ENCODE results near the gene MACROD1.

Gene MACROD1

GRCh38 chr11:64092111-64092760, 73.7 kb downstream of the MACROD1 start:
- H3K36me3 Mint-ChIP-seq: no peaks in the 10 kb centered on the region
- no peaks in the 10 kb centered on the region for H3K27me3 Mint-ChIP-seq
- no peak overlapping the region for H3K27ac Mint-ChIP-seq
- H3K4me3 Mint-ChIP-seq: no peak overlapping the region
- H3K4me1 Mint-ChIP-seq (ENCODE audit: low read depth): no peaks in the 10 kb centered on the region
- no peaks in the 10 kb centered on the region for H3K9me3 Mint-ChIP-seq (ENCODE audit: low read depth)

DNA sequence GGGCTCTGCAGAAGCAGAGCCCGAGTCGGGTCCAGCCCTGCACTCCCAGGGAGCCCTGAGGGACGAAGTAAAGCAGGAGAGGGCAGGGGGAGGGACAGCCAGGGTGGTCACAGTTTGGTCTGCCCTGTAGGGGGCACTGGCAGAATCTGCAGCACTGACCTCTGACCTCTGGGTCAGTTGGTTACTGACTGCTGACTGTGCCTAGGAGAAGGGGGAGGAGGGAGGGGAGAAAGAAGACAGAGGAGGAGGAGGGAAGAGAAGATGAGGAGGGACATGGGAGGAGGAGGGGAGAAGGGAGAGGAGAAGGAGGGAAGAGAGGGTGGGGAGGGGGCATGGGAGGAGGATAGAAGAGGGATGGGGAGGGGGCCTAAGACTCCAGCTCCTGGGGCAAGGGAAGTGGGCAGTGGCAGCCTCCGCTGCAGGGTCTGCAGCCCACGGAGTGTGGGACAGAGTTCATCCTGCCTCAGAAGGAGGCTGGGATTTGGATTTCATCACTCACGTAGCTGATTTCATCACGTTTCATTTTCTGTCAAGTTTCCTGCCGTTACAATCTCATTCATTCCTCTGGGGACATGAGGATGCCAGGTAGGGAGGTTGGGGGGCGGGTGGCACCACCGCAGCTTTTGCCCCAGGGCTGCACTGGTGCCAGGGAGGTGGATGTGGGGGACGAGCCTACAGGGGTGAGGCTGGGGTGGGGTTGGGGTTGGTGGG, 75.0 kb downstream of the MACROD1 start:
- Mint-ChIP-seq H3K9me3 (ENCODE audit: low read depth) (no peaks in the 10 kb centered on the region), H3K36me3 (no peaks in the 10 kb centered on the region), H3K4me3 (no peak overlapping the region), H3K4me1 (ENCODE audit: low read depth) (no peaks in the 10 kb centered on the region), H3K27ac (no peak overlapping the region), H3K27me3 (no peaks in the 10 kb centered on the region)

DNA sequence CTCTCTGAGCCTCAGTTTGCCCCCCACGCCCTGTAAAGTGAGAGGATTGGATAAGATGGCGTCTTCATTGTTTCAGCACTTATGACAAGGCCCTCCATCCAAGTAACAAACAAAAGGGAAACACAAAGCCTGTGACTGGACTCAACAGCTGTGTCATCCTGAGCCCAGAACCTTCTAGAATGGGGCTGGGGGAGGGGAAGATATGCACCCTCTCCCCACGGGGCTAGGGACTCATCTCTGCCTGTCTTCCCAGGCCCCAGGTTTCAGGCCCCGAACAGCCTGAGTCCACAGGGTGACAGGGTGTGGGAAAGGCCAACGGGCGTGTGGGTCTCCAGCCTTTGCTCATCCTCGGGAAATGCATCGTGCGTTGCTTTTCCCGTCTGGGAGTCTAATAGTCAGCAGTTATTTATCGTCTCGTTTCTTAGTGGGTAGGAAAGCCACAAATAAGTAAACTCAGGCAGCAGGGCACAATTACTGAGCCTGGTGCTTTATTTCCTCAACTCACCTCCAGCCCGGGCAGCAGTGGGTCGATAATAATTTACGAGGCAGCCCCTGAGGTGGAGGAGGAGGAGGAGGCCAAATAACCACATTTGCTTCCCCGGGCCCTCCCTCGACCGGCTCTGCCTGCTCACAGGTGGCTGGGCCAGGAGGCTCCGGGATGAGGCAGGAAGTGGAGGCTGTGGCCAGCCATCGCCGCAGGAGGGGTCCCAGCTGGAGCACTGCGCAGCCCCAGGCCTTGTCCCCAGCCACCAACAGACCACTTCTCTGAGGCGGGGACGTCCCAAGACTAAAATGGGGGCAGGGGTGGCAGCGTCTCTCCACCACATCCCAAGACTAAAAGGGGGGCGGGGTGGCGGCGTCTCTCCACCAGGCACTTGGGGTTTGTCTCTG, 75.8 kb downstream of the MACROD1 start:
- H3K27me3 Mint-ChIP-seq: no peaks in the 10 kb centered on the region
- H3K4me1 Mint-ChIP-seq (ENCODE audit: low read depth): no peaks in the 10 kb centered on the region
- H3K36me3 Mint-ChIP-seq: no peaks in the 10 kb centered on the region
- no peak overlapping the region for H3K4me3 Mint-ChIP-seq
- H3K9me3 Mint-ChIP-seq (ENCODE audit: low read depth): no peaks in the 10 kb centered on the region
- no peak overlapping the region for H3K27ac Mint-ChIP-seq

DNA sequence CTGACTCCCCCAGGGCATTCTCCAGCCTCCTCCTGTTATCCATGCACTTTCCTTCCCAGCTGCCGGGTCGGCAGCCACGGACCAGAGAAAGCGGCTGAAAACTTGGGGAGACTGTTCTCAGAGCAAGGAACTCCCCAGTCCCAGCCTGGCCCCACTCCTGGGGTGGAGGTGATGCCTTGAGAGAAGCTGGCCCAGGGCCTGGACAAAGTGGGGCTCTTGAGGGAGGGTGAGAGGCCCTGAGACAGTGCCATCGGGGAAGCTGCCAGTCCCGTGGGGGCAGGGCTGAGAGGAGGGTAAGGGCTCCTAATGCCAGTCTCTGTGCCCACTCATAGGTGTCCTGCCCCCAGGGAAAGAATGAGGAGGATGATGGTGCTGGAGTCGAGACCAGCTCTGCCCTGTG, 76.4 kb downstream of the MACROD1 start:
- no peaks in the 10 kb centered on the region for H3K9me3 Mint-ChIP-seq (ENCODE audit: low read depth)
- no peaks in the 10 kb centered on the region for H3K36me3 Mint-ChIP-seq
- H3K4me1 Mint-ChIP-seq (ENCODE audit: low read depth): no peaks in the 10 kb centered on the region
- H3K27me3 Mint-ChIP-seq: no peaks in the 10 kb centered on the region
- H3K4me3 Mint-ChIP-seq: no peak overlapping the region
- no peak overlapping the region for H3K27ac Mint-ChIP-seq

DNA sequence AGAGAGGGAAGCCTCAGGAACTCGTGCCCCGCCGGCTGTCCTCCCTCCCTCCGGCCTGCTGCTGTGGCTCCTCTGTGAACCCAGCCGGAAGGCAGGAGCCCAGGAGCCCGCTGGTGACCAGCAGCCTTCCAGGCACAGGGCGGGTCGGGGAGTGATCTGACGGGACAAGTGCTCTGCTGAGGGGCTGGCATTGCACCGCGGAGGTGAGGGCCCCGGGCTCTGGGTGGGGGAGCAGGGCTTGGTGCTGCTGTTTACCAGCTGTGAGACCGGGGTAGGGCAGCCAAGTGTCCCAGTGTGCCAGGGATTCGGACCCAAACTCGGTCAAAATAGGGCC, 76.9 kb downstream of the MACROD1 start:
- no peaks in the 10 kb centered on the region for H3K9me3 Mint-ChIP-seq (ENCODE audit: low read depth)
- no peaks in the 10 kb centered on the region for H3K27me3 Mint-ChIP-seq
- H3K36me3 Mint-ChIP-seq: no peaks in the 10 kb centered on the region
- H3K27ac Mint-ChIP-seq: no peak overlapping the region
- H3K4me3 Mint-ChIP-seq: no peak overlapping the region
- no peaks in the 10 kb centered on the region for H3K4me1 Mint-ChIP-seq (ENCODE audit: low read depth)

- Mint-ChIP-seq H3K36me3 (no peaks in the 10 kb centered on the region), H3K27me3 (no peaks in the 10 kb centered on the region), H3K9me3 (ENCODE audit: low read depth) (no peaks in the 10 kb centered on the region), H3K27ac (no peak overlapping the region), H3K4me1 (ENCODE audit: low read depth) (no peaks in the 10 kb centered on the region), H3K4me3 (no peak overlapping the region)
Observed at GRCh38 chr11:64088162-64089026, 77.5 kb downstream of the MACROD1 start.

- Mint-ChIP-seq H3K4me1 (ENCODE audit: low read depth) (no peaks in the 10 kb centered on the region), H3K9me3 (ENCODE audit: low read depth) (no peaks in the 10 kb centered on the region), H3K27ac (no peak overlapping the region), H3K4me3 (no peak overlapping the region), H3K36me3 (no peaks in the 10 kb centered on the region), H3K27me3 (no peaks in the 10 kb centered on the region)
Observed at GRCh38 chr11:64086258-64087123, 79.4 kb downstream of the MACROD1 start.

DNA sequence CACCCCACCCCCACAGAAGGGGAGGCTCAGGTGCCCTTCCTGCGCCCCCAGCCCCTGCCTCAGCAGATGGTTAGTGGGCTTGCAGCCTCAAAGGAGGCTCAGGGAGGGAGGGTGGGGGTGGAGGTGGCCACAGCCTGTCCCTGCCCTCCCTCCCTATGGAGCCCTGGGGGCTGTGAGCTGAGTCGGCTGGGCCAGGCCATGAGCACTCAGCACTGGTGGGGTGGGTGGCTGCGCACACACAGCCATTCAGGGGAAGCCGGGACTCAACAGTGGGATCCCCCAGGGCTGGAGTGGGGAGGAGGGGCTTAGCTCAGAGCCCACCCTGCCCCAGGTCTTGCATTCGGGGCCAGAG, 80.0 kb downstream of the MACROD1 start:
- H3K4me3 Mint-ChIP-seq: no peak overlapping the region
- no peaks in the 10 kb centered on the region for H3K4me1 Mint-ChIP-seq (ENCODE audit: low read depth)
- no peak overlapping the region for H3K27ac Mint-ChIP-seq
- no peaks in the 10 kb centered on the region for H3K36me3 Mint-ChIP-seq
- H3K9me3 Mint-ChIP-seq (ENCODE audit: low read depth): no peaks in the 10 kb centered on the region
- H3K27me3 Mint-ChIP-seq: no peaks in the 10 kb centered on the region

DNA sequence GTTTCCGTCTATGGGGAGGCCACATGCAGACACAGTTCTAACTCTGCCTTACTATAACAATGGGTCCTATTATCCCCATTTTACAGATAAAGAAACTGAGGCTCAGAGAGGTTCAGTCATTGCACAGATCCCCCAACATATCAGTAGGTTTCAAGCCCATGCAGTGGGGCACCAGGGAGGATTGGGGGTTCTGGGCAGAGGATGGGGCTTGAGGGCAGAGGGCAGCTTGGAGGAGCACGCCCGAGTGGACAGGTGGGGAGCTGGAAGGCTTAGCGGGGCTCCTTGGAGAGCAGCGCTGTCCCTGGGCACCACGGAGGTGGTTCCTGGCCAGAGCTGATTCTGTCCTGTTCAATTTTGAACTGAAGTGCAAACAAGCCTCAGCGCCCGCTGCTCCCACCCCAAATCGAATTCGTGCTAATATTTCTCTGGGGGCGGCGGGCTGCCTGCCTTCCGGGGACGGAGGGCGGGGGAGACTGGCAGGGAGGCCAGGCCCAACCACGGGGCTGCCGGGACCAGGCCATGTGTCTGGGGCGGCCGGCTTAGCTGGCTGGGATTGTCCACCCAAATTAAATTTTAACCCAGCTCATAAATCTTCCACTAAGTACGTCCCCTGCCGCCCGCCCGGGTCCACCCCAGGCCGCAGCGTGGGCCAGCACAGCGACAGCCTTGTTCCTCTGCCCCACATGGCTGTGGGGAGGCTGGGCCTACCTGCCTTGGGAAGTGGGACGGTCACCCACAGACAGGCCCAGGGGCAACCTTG, 80.8 kb downstream of the MACROD1 start:
- Mint-ChIP-seq H3K4me1 (ENCODE audit: low read depth) (no peaks in the 10 kb centered on the region), H3K27me3 (no peaks in the 10 kb centered on the region), H3K9me3 (ENCODE audit: low read depth) (no peaks in the 10 kb centered on the region), H3K27ac (no peak overlapping the region), H3K4me3 (no peak overlapping the region), H3K36me3 (no peaks in the 10 kb centered on the region)

DNA sequence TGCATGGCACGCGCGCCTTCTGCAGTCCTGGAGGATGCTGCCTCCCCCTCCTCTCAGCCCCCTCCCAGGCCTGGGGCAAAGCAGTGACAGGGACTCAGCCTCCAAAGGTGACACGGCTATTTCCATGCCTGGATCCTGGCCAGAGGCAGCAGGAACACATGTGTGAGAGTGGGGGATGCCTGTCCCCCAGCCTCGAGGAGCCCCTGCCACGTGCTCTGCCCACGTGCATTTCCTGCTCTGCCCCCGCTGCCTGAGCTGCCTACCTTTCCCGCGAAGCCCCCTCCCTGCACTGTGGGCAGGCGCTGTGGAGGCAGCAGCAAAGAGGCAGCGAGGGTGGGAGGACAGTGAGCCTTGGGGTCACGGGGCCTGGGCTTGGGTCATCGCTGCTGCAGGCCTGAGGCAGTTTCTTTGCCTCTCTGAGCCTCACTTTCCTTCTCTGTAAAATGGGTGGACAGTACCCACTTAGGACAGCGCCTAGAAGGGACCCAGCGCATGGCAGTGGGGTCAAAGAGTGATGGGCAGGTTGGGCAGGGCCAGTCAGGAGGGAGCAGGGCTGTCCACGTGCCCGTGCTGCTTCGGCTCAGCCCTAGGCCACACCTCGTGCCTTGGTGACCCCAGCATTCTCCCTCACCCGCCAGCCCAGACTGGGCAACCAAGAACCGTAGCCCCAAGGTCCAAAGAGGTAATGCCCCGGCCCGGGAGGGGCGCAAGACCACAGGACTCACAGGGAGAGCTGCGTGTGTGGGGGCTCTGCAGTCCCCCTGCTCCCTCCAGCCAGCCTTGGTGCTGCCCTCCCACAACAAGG, 81.6 kb downstream of the MACROD1 start:
- H3K27ac Mint-ChIP-seq: no peak overlapping the region
- no peaks in the 10 kb centered on the region for H3K27me3 Mint-ChIP-seq
- no peaks in the 10 kb centered on the region for H3K9me3 Mint-ChIP-seq (ENCODE audit: low read depth)
- H3K36me3 Mint-ChIP-seq: no peaks in the 10 kb centered on the region
- no peaks in the 10 kb centered on the region for H3K4me1 Mint-ChIP-seq (ENCODE audit: low read depth)
- no peak overlapping the region for H3K4me3 Mint-ChIP-seq

DNA sequence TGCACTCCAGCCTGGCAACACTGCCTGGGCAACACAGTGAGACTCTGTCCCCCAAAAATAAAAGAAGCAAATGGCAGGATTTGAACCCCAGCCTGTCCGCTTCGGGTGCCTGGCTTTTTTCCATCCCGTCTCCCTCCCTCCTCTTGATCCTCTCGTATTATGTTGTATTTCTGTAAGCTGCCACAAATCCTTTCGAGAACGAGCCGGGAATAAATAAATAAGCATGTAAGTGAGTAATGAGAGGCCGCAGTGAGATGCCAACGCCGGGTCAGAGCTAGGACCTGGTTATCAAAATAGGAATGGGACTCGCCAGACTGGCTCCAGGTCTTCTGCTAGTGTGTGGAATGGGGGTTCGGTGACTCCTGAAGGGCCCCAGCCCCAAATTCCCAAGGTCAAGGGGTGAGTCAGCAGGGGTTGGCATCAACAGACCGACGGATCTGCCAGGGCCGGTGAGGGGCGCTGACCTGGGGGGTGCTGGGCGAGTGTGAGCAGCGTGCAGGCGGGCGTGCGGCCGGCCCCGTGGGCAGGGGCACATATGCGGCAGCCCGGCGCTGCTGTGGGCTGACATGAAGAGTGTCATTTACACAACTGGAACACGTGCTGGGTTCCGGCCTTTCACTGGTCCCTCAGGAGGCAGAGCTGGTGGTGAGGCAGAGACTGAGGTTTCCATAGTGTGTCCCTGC, 82.4 kb downstream of the MACROD1 start:
- H3K27ac Mint-ChIP-seq: no peak overlapping the region
- no peaks in the 10 kb centered on the region for H3K9me3 Mint-ChIP-seq (ENCODE audit: low read depth)
- H3K36me3 Mint-ChIP-seq: no peaks in the 10 kb centered on the region
- no peak overlapping the region for H3K4me3 Mint-ChIP-seq
- H3K4me1 Mint-ChIP-seq (ENCODE audit: low read depth): no peaks in the 10 kb centered on the region
- no peaks in the 10 kb centered on the region for H3K27me3 Mint-ChIP-seq

DNA sequence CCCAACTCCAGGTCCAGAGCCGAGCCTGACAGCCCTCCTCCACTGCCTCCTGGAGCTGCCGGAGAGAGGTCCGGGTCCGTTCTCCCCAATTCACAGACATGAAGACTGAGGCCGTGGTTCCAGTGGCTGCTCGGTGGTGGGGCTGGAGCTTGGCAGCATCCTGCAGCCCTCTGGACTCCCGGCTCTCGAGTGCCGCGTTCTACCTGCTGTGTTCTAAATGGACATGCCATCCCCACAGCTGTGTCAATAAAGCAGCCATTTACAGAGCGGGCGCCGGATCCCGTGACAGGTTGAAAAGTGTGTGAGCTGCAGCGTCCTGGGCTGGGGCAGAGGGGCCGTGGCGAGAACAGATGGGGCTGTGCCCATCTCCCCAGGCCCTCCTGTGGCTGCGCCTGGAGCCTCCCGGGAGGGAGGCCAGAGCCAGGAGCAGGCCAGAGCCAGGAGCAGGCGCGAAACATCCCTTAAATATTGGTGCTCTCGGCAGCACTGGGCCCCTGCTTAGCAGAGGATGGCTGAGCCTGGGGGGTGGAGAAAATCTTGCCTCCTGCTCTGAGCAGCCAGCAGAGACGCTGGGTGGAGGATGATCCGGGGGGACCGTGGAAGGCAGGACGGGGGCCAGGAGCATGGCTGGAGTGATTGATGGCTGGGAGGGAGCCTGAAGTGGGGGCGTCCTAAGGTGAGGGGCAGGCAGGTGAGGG, 84.0 kb downstream of the MACROD1 start:
- H3K27me3 Mint-ChIP-seq: no peaks in the 10 kb centered on the region
- no peaks in the 10 kb centered on the region for H3K9me3 Mint-ChIP-seq (ENCODE audit: low read depth)
- no peak overlapping the region for H3K27ac Mint-ChIP-seq
- no peaks in the 10 kb centered on the region for H3K4me1 Mint-ChIP-seq (ENCODE audit: low read depth)
- H3K4me3 Mint-ChIP-seq: no peak overlapping the region
- H3K36me3 Mint-ChIP-seq: no peaks in the 10 kb centered on the region

Data from activated naive CD8-positive, alpha-beta T cell (primary cell).